Neutrophil (primary cell): ENCODE results near the gene SDK2.

ENCODE experiments used
- H3K27ac ChIP-seq: fragments of 200-600 bp; sonication (generic); 2 replicates; pipeline ENCODE4 v1.5.1; 2016; ENCODE audit warnings: mild to moderate bottlenecking, moderate library complexity
- H3K27me3 ChIP-seq: fragments of 200-600 bp; sonication (generic); 2 replicates; pipeline ENCODE4 v1.6.0; 2016; ENCODE audit warnings: mild to moderate bottlenecking
- H3K36me3 ChIP-seq: fragments of 200-600 bp; sonication (generic); 2 replicates; pipeline ENCODE4 v1.5.1; 2017
- H3K4me1 ChIP-seq, 2 experiments: fragments of 200-600 bp in 1 of 2; sonication (generic) in 1 of 2; 1 replicate in 1 of 2; 2 replicates in 1 of 2; pipeline versions ENCODE4 v1.5.1 to v1.6.1; 2013 to 2016; ENCODE audit warnings: low read depth in 1 of 2, low read length in 1 of 2, mild to moderate bottlenecking in 1 of 2, moderate library complexity in 1 of 2; ENCODE audit not compliant: control insufficient read depth in 1 of 2, insufficient read depth in 1 of 2
- H3K4me3 ChIP-seq, 2 experiments: fragments of 200-600 bp in 1 of 2; sonication (generic) in 1 of 2; 1 replicate in 1 of 2; 2 replicates in 1 of 2; pipeline ENCODE4 v1.5.1; 2013 to 2016; ENCODE audit warnings: low read depth in 1 of 2, low read length in 1 of 2, mild to moderate bottlenecking in 1 of 2, moderate library complexity in 1 of 2
- H3K9me3 ChIP-seq: fragments of 200-600 bp; sonication (generic); 2 replicates; pipeline ENCODE4 v1.5.1; 2016
- CTCF ChIP-seq: fragments of 200-600 bp; sonication (generic); IDR thresholded peaks from 2 replicates; pipeline ENCODE4 v1.5.1; 2016; ENCODE audit warnings: antibody characterized with exemption

SDK2 gene

DNA sequence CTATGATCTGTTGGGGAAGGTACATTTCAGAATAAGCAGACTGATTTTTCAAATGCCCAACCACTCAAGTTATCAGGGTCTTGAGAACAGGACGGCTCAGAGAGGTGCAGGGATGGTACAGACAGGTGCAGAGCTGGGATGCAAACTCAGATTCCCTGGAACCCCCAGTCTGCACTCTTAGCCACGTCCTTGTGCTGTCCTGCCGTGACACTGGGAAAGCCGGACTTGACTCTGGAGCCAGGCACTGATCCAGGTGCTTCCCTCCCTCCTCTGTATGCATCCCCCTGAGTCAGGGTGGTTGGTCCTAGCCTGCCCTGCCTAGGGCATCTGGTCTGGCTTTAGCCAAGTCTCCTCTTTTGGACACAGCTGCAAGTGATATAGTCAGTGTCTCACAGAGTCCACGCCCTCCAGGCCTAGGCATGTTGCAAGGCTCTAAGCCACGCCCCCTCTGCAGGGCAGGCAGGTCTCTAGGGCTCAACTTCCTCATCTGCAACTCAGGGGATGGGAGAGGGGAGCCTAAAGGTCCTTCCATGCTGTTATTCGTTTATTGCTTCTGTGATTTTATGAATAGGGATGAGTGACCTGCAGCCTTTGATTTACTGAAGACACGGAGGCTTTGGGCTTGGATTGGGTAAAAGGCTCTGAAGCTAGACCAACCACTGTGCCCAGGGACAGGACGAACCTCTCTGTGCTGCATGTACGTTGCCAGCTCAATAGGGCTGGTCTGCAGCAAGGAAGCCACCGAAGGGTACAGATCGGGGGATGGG, 97.3 kb downstream of the SDK2 start:
- H3K4me3 ChIP-seq = no peak overlapping the region
- no peaks in the 10 kb centered on the region for H3K36me3 ChIP-seq
- H3K27me3 ChIP-seq = peaks cover 23% of the 10 kb centered on the region
- H3K4me1 ChIP-seq = peaks cover 0 to 6% of the 10 kb centered on the region in 2 experiments
- no peak overlapping the region for H3K27ac ChIP-seq
- no peaks in the 10 kb centered on the region for H3K9me3 ChIP-seq
- no peak for TF ChIP-seq CTCF

DNA sequence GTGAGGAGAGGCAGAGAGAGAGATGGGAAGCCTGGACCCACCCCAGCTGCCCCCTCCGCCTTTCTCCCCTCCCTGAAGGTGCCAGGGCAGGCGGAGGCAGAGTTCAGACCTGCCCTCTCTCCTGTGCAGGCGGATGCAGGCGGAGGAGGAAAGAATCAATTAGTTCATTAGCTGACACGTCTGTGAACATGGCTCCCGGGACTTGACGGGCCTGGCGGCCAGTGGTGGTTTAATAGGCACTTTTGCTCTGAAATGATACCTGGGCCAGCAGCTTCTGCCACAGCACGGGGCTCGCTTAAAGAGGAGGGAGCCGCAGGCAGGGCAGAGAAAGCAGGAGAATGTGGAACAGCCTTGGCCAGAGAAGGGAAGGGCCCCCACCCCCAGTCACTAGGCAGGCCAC, 98.1 kb downstream of the SDK2 start:
- H3K36me3 ChIP-seq = no peaks in the 10 kb centered on the region
- H3K9me3 ChIP-seq = no peaks in the 10 kb centered on the region
- no peak overlapping the region for H3K4me3 ChIP-seq
- TF ChIP-seq CTCF = no peak
- peaks cover 0 to 6% of the 10 kb centered on the region in 2 experiments for H3K4me1 ChIP-seq
- peaks cover 14% of the 10 kb centered on the region for H3K27me3 ChIP-seq
- H3K27ac ChIP-seq = no peak overlapping the region

DNA sequence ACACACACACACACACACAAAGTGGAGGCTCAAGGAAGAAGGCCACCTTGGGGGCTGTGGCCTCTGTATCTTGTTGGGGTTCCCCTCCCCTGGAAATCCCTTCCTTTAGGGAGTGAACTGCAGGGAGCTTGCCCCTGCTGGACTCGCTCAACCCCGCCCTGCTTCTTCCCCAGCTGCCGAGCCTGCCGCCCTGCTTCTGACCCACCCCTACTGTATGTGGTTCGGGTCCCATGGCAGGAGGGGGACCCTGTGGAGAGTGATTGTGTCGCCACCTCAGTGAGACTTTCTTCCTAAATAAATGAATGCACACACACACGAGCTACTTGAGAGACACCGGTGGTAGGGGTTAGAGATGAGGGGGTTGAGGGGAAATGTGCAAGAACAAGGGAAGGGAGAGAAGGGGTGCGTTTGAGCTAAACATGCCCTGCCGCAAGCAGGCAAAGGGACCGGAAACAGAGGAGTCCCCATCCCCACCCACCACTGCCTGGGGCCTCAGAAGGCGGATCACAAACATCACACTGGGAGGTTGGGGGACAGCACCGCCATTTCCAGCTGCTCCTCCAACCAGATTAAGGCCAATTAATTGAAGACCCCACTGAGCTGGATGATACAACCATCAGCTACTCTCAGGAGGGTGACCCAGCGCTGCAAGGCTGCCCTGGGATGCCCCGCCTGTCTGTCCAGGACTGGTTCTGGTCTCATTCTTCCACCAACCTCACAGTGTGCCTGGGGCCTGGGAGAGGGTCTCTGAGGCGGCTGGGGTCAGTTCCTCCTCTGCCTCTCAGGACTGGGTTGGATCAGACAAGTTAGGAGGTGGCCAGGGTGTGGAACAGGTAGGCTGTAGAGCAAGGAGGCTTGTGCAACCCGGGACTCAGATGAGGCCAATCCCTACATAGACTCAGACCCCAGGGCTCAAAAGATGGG, 98.9 kb downstream of the SDK2 start:
- Histone ChIP-seq H3K27me3 (peaks cover 7% of the 10 kb centered on the region), H3K36me3 (no peaks in the 10 kb centered on the region), H3K27ac (no peak overlapping the region), H3K9me3 (no peaks in the 10 kb centered on the region), H3K4me3 (no peak overlapping the region), H3K4me1 (peaks cover 0 to 6% of the 10 kb centered on the region in 2 experiments)
- TF ChIP-seq CTCF = no peak

GRCh38 chr17:73544333-73544732, 99.9 kb downstream of the SDK2 start:
- H3K4me1 ChIP-seq = peaks cover 0 to 6% of the 10 kb centered on the region in 2 experiments
- no peaks in the 10 kb centered on the region for H3K27me3 ChIP-seq
- H3K9me3 ChIP-seq = no peaks in the 10 kb centered on the region
- no peak for TF ChIP-seq CTCF
- H3K4me3 ChIP-seq = no peak overlapping the region
- H3K27ac ChIP-seq = no peak overlapping the region
- no peaks in the 10 kb centered on the region for H3K36me3 ChIP-seq

DNA sequence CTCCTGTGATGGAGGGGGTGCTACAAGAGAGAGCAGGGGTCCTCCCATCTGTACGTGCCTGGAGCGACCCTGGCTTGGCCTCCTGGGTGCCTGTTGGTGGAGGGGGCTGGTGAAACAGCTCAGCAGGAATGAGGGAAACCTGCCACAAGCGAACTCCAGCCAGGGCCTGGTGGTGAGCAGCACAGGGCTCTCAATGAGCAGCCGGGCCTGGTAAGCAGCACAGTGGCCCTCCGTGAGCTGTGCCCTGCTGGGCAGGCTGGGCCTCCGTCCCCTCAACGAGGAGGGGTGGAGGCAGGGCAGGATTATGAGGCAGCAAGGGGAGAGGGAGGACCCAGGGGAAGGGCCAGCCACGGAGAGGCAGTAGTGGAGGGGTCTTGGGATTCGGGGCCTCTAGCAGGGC, 101.9 kb downstream of the SDK2 start:
- Histone ChIP-seq H3K9me3 (no peaks in the 10 kb centered on the region), H3K4me3 (no peak overlapping the region), H3K27me3 (no peaks in the 10 kb centered on the region), H3K4me1 (peaks cover 0 to 6% of the 10 kb centered on the region in 2 experiments), H3K27ac (no peak overlapping the region), H3K36me3 (no peaks in the 10 kb centered on the region)
- no peak for TF ChIP-seq CTCF
